Thyroid gland (tissue), 4 donors: ENCODE data around the gene HADHB.

ENCODE experiments used
- POLR2A ChIP-seq, 2 donors: fragments of 450-650 bp; IDR thresholded peaks; one replicate each; pipeline ENCODE4 v1.6.1; 2017; ENCODE audit warnings: antibody characterized with exemption in 2 of 2, mild to moderate bottlenecking in 2 of 2, moderate library complexity in 1 of 2
- TF ChIP-seq, protein P1 (sequence below), 6 experiments: fragments of 200-600 bp in 3 of 6; fragments of 450-650 bp in 3 of 6; sonication (generic) in 3 of 6; IDR thresholded peaks; one replicate each; pipeline ENCODE4 v1.5.1; 2016 to 2019; ENCODE audit warnings: antibody characterized with exemption in 6 of 6, mild to moderate bottlenecking in 2 of 6, inconsistent platforms in 1 of 6, moderate library complexity in 1 of 6

DNA sequence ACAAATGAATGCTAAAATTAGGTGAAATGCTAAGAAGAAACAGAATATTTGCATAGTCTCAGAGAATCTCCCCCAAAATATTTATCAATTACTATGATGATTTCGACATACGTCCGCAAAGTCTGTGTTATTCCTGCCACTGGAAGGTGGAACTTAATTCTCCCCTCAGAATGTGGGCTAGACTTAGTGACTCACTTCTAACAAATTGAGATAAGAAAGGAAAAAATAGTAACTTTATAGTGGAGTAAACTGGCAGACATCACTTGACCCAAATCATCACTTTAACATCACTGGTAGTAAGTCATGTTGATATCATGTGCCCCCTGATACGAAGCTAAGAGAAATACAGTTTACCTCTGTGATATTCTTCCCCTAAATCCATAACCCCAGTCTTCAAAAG, 23.5 kb downstream of the HADHB start:
- TF ChIP-seq POLR2A (IDR thresholded peaks at IDR 0.05): no peak
- TF ChIP-seq, protein P1, sequence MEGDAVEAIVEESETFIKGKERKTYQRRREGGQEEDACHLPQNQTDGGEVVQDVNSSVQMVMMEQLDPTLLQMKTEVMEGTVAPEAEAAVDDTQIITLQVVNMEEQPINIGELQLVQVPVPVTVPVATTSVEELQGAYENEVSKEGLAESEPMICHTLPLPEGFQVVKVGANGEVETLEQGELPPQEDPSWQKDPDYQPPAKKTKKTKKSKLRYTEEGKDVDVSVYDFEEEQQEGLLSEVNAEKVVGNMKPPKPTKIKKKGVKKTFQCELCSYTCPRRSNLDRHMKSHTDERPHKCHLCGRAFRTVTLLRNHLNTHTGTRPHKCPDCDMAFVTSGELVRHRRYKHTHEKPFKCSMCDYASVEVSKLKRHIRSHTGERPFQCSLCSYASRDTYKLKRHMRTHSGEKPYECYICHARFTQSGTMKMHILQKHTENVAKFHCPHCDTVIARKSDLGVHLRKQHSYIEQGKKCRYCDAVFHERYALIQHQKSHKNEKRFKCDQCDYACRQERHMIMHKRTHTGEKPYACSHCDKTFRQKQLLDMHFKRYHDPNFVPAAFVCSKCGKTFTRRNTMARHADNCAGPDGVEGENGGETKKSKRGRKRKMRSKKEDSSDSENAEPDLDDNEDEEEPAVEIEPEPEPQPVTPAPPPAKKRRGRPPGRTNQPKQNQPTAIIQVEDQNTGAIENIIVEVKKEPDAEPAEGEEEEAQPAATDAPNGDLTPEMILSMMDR (IDR thresholded peaks at IDR 0.05): no peak
